ENCODE data around the gene EGR4. TPM values are rescaled to one million over a fixed set of nuclear protein-coding genes. Genes with fewer than 3 reads are reported as not detected.

Gene EGR4
- total RNA-seq, 1 donor from 2014 or later: not detected

GRCh38 chr2:73255007-73255644 is 38.2 kb downstream of the EGR4 start:
- no peak for DNase-seq (ENCODE audit: low spot score)
- intact Hi-C loops (cut with DNase I): no loop called here
- no peak for ATAC-seq

GRCh38 chr2:73254343-73255006 is 38.9 kb downstream of the EGR4 start:
- intact Hi-C loops (cut with DNase I): no loop called here
- ATAC-seq: no peak
- no peak for DNase-seq (ENCODE audit: low spot score)

- DNase-seq (ENCODE audit: low spot score) (no peak), ATAC-seq (no peak)
- intact Hi-C loops (cut with DNase I): no loop called here
Measured at GRCh38 chr2:73253901-73254300, 39.4 kb downstream of the EGR4 start.

GRCh38 chr2:73253400-73253799 is 39.9 kb downstream of the EGR4 start:
- no peak for DNase-seq (ENCODE audit: low spot score)
- intact Hi-C loops (cut with DNase I): no loop called here
- no peak for ATAC-seq

- intact Hi-C loops (cut with DNase I): no loop called here
- DNase-seq (ENCODE audit: low spot score) (no peak), ATAC-seq (no peak)
Measured at GRCh38 chr2:73252238-73253027, 40.9 kb downstream of the EGR4 start.

- intact Hi-C loops (cut with DNase I): no loop called here
- DNase-seq (ENCODE audit: low spot score) (no peak), ATAC-seq (no peak)
Measured at GRCh38 chr2:73250872-73251846, 42.2 kb downstream of the EGR4 start.

GRCh38 chr2:73249636-73250035 is 43.7 kb downstream of the EGR4 start:
- DNase-seq (ENCODE audit: low spot score): no peak
- intact Hi-C loops (cut with DNase I): no loop called here
- ATAC-seq: no peak

GRCh38 chr2:73246850-73247249 is 46.5 kb downstream of the EGR4 start:
- no peak for ATAC-seq
- DNase-seq (ENCODE audit: low spot score): no peak
- intact Hi-C loops (cut with DNase I): no loop called here

GRCh38 chr2:73244580-73244979 is 48.8 kb downstream of the EGR4 start:
- DNase-seq (ENCODE audit: low spot score) (no peak), ATAC-seq (no peak)
- intact Hi-C loops (cut with DNase I): no loop called here

- ATAC-seq (no peak), DNase-seq (ENCODE audit: low spot score) (no peak)
- intact Hi-C loops (cut with DNase I): no loop called here
Measured at GRCh38 chr2:73243884-73244570, 49.3 kb downstream of the EGR4 start.

Other genes with a start within 250 kb of the EGR4 start
- 19.5 TPM for gene SFXN5, start 221.8 kb downstream of the EGR4 start, total RNA-seq
- 40.3 TPM for gene RAB11FIP5, start 180.6 kb downstream of the EGR4 start, total RNA-seq
- not detected for gene NOTO, start 91.0 kb downstream of the EGR4 start, total RNA-seq
- gene SMYD5, start 79.3 kb downstream of the EGR4 start, total RNA-seq: 22.7 TPM
- gene PRADC1, start 60.3 kb downstream of the EGR4 start, total RNA-seq: 15.2 TPM
- 194 TPM for gene CCT7, start 59.2 kb downstream of the EGR4 start, total RNA-seq
- 2.1 TPM for gene FBXO41, start 9.1 kb downstream of the EGR4 start, total RNA-seq
- gene ALMS1, start 92.3 kb upstream of the EGR4 start, total RNA-seq: 28.2 TPM

All from sciatic nerve (tissue), 2 donors.